Measurements from ENCODE around the gene TTC39B.

Gene TTC39B

GRCh38 chr9:15293084-15293483 is 13.9 kb downstream of the TTC39B start:
- Mint-ChIP-seq H3K4me3 (peak overlapping the region; percentile 80), H3K36me3 (ENCODE audit: low read depth) (peaks cover 30% of the 10 kb centered on the region), H3K4me1 (peaks cover 62% of the 10 kb centered on the region), H3K27ac (peak overlapping the region; percentile 96), H3K9me3 (peaks cover 10% of the 10 kb centered on the region), H3K27me3 (no peaks in the 10 kb centered on the region)
- DNase-seq, result no peak
- no peak for ATAC-seq

- no peak for ATAC-seq
- no peak for DNase-seq
- Mint-ChIP-seq H3K36me3 (ENCODE audit: low read depth) (peaks cover 22% of the 10 kb centered on the region), H3K27ac (no peak overlapping the region), H3K4me3 (no peak overlapping the region), H3K9me3 (peaks cover 10% of the 10 kb centered on the region), H3K27me3 (no peaks in the 10 kb centered on the region), H3K4me1 (peaks cover 44% of the 10 kb centered on the region)
Observed at GRCh38 chr9:15289603-15290002, 17.4 kb downstream of the TTC39B start.

GRCh38 chr9:15287309-15287708 is 19.7 kb downstream of the TTC39B start:
- DNase-seq (no peak), ATAC-seq (no peak)
- Mint-ChIP-seq H3K27ac (no peak overlapping the region), H3K36me3 (ENCODE audit: low read depth) (peaks cover 17% of the 10 kb centered on the region), H3K9me3 (peaks cover 10% of the 10 kb centered on the region), H3K4me1 (peaks cover 26% of the 10 kb centered on the region), H3K4me3 (no peak overlapping the region), H3K27me3 (no peaks in the 10 kb centered on the region)

- Mint-ChIP-seq H3K4me3 (no peak overlapping the region), H3K27ac (no peak overlapping the region), H3K27me3 (no peaks in the 10 kb centered on the region), H3K9me3 (peaks cover 8% of the 10 kb centered on the region), H3K4me1 (peaks cover 22% of the 10 kb centered on the region), H3K36me3 (ENCODE audit: low read depth) (peaks cover 14% of the 10 kb centered on the region)
- ATAC-seq, result no peak
- DNase-seq, result no peak
Observed at GRCh38 chr9:15286161-15286821, 20.7 kb downstream of the TTC39B start.

GRCh38 chr9:15282567-15283285 is 24.3 kb downstream of the TTC39B start:
- DNase-seq, result no peak
- Mint-ChIP-seq H3K4me1 (peaks cover 26% of the 10 kb centered on the region), H3K4me3 (no peak overlapping the region), H3K9me3 (no peaks in the 10 kb centered on the region), H3K27ac (no peak overlapping the region), H3K27me3 (no peaks in the 10 kb centered on the region), H3K36me3 (ENCODE audit: low read depth) (peaks cover 6% of the 10 kb centered on the region)
- no peak for ATAC-seq

- no peak overlapping the region for H3K27ac Mint-ChIP-seq
- peaks cover 18% of the 10 kb centered on the region for H3K4me1 Mint-ChIP-seq
- H3K27me3 Mint-ChIP-seq, result no peaks in the 10 kb centered on the region
- H3K9me3 Mint-ChIP-seq, result no peaks in the 10 kb centered on the region
- H3K36me3 Mint-ChIP-seq (ENCODE audit: low read depth), result no peaks in the 10 kb centered on the region
- no peak overlapping the region for H3K4me3 Mint-ChIP-seq
- ATAC-seq (no peak), DNase-seq (no peak)
Observed at GRCh38 chr9:15280647-15281046, 26.4 kb downstream of the TTC39B start.

GRCh38 chr9:15278839-15279238 is 28.2 kb downstream of the TTC39B start:
- peaks cover 18% of the 10 kb centered on the region for H3K4me1 Mint-ChIP-seq
- no peak overlapping the region for H3K4me3 Mint-ChIP-seq
- H3K27ac Mint-ChIP-seq, result no peak overlapping the region
- no peaks in the 10 kb centered on the region for H3K27me3 Mint-ChIP-seq
- DNase-seq, result no peak
- H3K36me3 Mint-ChIP-seq (ENCODE audit: low read depth), result no peaks in the 10 kb centered on the region
- H3K9me3 Mint-ChIP-seq, result no peaks in the 10 kb centered on the region
- no peak for ATAC-seq

GRCh38 chr9:15278091-15278687 is 28.8 kb downstream of the TTC39B start:
- Mint-ChIP-seq H3K36me3 (ENCODE audit: low read depth) (no peaks in the 10 kb centered on the region), H3K4me1 (peaks cover 24% of the 10 kb centered on the region), H3K9me3 (no peaks in the 10 kb centered on the region), H3K27ac (no peak overlapping the region), H3K4me3 (no peak overlapping the region), H3K27me3 (no peaks in the 10 kb centered on the region)
- ATAC-seq (no peak), DNase-seq (no peak)

- Mint-ChIP-seq H3K9me3 (no peaks in the 10 kb centered on the region), H3K27ac (no peak overlapping the region), H3K4me1 (peaks cover 26% of the 10 kb centered on the region), H3K36me3 (ENCODE audit: low read depth) (no peaks in the 10 kb centered on the region), H3K27me3 (no peaks in the 10 kb centered on the region), H3K4me3 (no peak overlapping the region)
- DNase-seq, result no peak
- ATAC-seq, result peak; percentile 61
Observed at GRCh38 chr9:15277400-15278090, 29.5 kb downstream of the TTC39B start.

GRCh38 chr9:15276328-15276938 is 30.6 kb downstream of the TTC39B start:
- ATAC-seq (no peak), DNase-seq (no peak)
- Mint-ChIP-seq H3K4me3 (no peak overlapping the region), H3K36me3 (ENCODE audit: low read depth) (no peaks in the 10 kb centered on the region), H3K27ac (no peak overlapping the region), H3K27me3 (no peaks in the 10 kb centered on the region), H3K9me3 (no peaks in the 10 kb centered on the region), H3K4me1 (peaks cover 32% of the 10 kb centered on the region)

GRCh38 chr9:15274425-15274824 is 32.6 kb downstream of the TTC39B start:
- H3K27ac Mint-ChIP-seq, result no peak overlapping the region
- no peaks in the 10 kb centered on the region for H3K27me3 Mint-ChIP-seq
- ATAC-seq (no peak), DNase-seq (no peak)
- no peaks in the 10 kb centered on the region for H3K9me3 Mint-ChIP-seq
- H3K4me3 Mint-ChIP-seq, result no peak overlapping the region
- H3K4me1 Mint-ChIP-seq, result peaks cover 34% of the 10 kb centered on the region
- H3K36me3 Mint-ChIP-seq (ENCODE audit: low read depth), result no peaks in the 10 kb centered on the region

GRCh38 chr9:15272377-15272928 is 34.6 kb downstream of the TTC39B start:
- peaks cover 2% of the 10 kb centered on the region for H3K36me3 Mint-ChIP-seq (ENCODE audit: low read depth)
- no peaks in the 10 kb centered on the region for H3K27me3 Mint-ChIP-seq
- no peak overlapping the region for H3K27ac Mint-ChIP-seq
- H3K4me3 Mint-ChIP-seq, result no peak overlapping the region
- ATAC-seq (no peak), DNase-seq (no peak)
- H3K9me3 Mint-ChIP-seq, result no peaks in the 10 kb centered on the region
- peaks cover 38% of the 10 kb centered on the region for H3K4me1 Mint-ChIP-seq

- no peaks in the 10 kb centered on the region for H3K9me3 Mint-ChIP-seq
- peaks cover 35% of the 10 kb centered on the region for H3K4me1 Mint-ChIP-seq
- ATAC-seq (peak; percentile 68), DNase-seq (peak; percentile 35)
- H3K27me3 Mint-ChIP-seq, result no peaks in the 10 kb centered on the region
- no peak overlapping the region for H3K27ac Mint-ChIP-seq
- no peak overlapping the region for H3K4me3 Mint-ChIP-seq
- H3K36me3 Mint-ChIP-seq (ENCODE audit: low read depth), result peaks cover 2% of the 10 kb centered on the region
Observed at GRCh38 chr9:15271403-15271802, 35.6 kb downstream of the TTC39B start.

GRCh38 chr9:15268782-15269181 is 38.2 kb downstream of the TTC39B start:
- no peaks in the 10 kb centered on the region for H3K27me3 Mint-ChIP-seq
- DNase-seq (no peak), ATAC-seq (peak; percentile 44)
- no peak overlapping the region for H3K4me3 Mint-ChIP-seq
- peak overlapping the region; percentile 33 for H3K27ac Mint-ChIP-seq
- H3K9me3 Mint-ChIP-seq, result no peaks in the 10 kb centered on the region
- H3K4me1 Mint-ChIP-seq, result peaks cover 35% of the 10 kb centered on the region
- peaks cover 2% of the 10 kb centered on the region for H3K36me3 Mint-ChIP-seq (ENCODE audit: low read depth)

Measured in activated naive CD8-positive, alpha-beta T cell treated with anti-CD3 and anti-CD28 coated beads, Interleukin-2, amount 50 U/mL, for 24 hours (primary cell).